ENCODE data around the gene PAIP2B. TPM values are rescaled to one million over a fixed set of nuclear protein-coding genes. Genes with fewer than 3 reads are reported as not detected.

PAIP2B gene
- total RNA-seq, 1 experiment from 2014 or later = 5.9 TPM

- Histone ChIP-seq H4K20me1 (ENCODE audit: insufficient read depth) (no peaks in the 10 kb centered on the region), H3K27ac (ENCODE audit: low read depth, low read length) (no peak overlapping the region), H3K4me1 (ENCODE audit: control insufficient read depth in 1 of 2, insufficient read depth in 2 of 2, low read length in 2 of 2) (no peaks in the 10 kb centered on the region), H3K9me2 (ENCODE audit: insufficient read depth) (no peaks in the 10 kb centered on the region), H3K4me2 (ENCODE audit: low read length) (no peak overlapping the region), H3K4me3 (replicated peaks in 1 of 2; ENCODE audit: low read depth in 1 of 2, low read length in 2 of 2) (no peak overlapping the region), H3K9me3 (ENCODE audit: control insufficient read depth in 1 of 2, insufficient read depth in 1 of 2, low read depth in 1 of 2, low read length in 2 of 2) (no peaks in the 10 kb centered on the region), H2AFZ (ENCODE audit: low read depth, low read length, poor library complexity, severe bottlenecking) (no peak overlapping the region), H3K79me2 (ENCODE audit: insufficient read depth, low read length) (no peaks in the 10 kb centered on the region), H3K9ac (ENCODE audit: low read length) (no peak overlapping the region), H3K36me3 (ENCODE audit: control insufficient read depth in 1 of 2, insufficient read depth in 2 of 2, low read length in 2 of 2) (no peaks in the 10 kb centered on the region), H3K27me3 (ENCODE audit: insufficient read depth, low read length) (no peaks in the 10 kb centered on the region)
- TF ChIP-seq SRF (IDR thresholded peaks at IDR 0.05; ENCODE audit: low read depth) = no peak
- no peak for TF ChIP-seq CBX3 (IDR thresholded peaks at IDR 0.05; ENCODE audit: low read depth)
- no peak for TF ChIP-seq EZH2phosphoT487 (IDR thresholded peaks at IDR 0.05; ENCODE audit: borderline replicate concordance)
- TF ChIP-seq JUND (IDR thresholded peaks at IDR 0.05) = no peak
- TF ChIP-seq ZBTB33 (IDR thresholded peaks at IDR 0.05; ENCODE audit: extremely low read depth, insufficient replicate concordance, low read length) = no peak
- TF ChIP-seq POLR2A (IDR thresholded peaks at IDR 0.05; ENCODE audit: borderline replicate concordance, extremely low read depth, insufficient read depth, insufficient read length) = no peak
- no peak for TF ChIP-seq REST (IDR thresholded peaks at IDR 0.05; ENCODE audit: low read depth)
- no peak for TF ChIP-seq EZH2 (IDR thresholded peaks at IDR 0.05)
- BruUV-seq (replicated peaks) = no TSS peak
- DNase-seq (ENCODE audit: low read depth, low spot score) (no peak), ATAC-seq (no peak)
- intact Hi-C loops (cut with micrococcal nuclease) = no loop called here
- POLR2A ChIA-PET = no interaction called here
- CTCF ChIA-PET = no interaction called here
- RAD21 ChIA-PET (ENCODE audit: low non-redundant PET in 1 of 2, low total read pairs in 2 of 2, uncharacterized antibody in 2 of 2, unreplicated experiment in 2 of 2) = no interaction called here
Measured at GRCh38 chr2:71250935-71251334, 24.0 kb upstream of the PAIP2B start.
